ENCODE measurements around the gene ODF2.
"Not testable (repeated sequence)": the region's sequence is repeated elsewhere in the genome, so short reads cannot be mapped to it uniquely, and the experiment has no call there.

The ODF2 gene

DNA sequence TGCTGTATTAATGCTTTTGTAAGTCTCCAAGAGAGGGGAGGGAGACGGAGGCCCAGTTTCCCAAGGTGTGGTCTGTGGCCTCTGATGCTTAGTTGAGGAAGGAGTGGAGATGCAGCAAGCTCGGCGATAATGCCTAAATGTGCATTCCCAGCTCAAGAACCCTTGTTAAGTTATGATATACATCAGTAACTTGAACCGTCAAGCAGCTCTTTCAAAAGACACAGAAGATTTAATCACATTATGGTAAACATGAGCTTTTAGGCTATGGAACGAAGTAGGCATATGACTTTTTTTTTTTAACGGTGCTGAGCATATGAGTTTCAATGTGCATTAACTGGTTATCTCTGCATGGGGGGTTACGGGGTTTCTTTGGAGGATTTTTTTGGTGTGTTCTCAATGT is 26.4 kb downstream of the ODF2 start:
- DNase-seq (ENCODE audit: low read depth in 1 of 2, low spot score in 1 of 2), result no peak

- DNase-seq (ENCODE audit: low read depth in 1 of 2, low spot score in 1 of 2), result no peak
Measured at GRCh38 chr9:128484686-128485413, 29.0 kb downstream of the ODF2 start.

- DNase-seq (ENCODE audit: low read depth in 1 of 2, low spot score in 1 of 2), result no peak
Measured at GRCh38 chr9:128485414-128485855, 29.6 kb downstream of the ODF2 start.

DNA sequence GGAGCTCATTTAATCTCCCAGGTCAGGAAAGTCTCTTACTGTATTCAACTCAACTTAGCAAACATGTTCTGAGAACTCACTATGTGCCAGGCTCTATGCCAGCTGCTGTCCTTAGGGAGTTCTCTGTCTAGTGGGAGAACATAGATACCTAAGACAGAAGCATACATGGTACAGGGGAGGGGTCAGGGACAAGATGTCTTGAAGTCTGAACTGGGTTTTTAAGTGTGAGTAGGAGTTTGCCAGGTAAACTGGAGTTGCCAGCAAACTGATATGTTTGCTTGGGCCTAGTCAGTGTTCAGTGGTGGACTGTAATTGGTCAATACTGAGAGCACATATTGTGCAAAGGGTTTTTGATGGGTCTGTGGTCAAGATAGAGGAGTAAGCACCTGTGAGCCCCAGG is 30.4 kb downstream of the ODF2 start:
- DNase-seq (ENCODE audit: low read depth in 1 of 2, low spot score in 1 of 2), result no peak

DNA sequence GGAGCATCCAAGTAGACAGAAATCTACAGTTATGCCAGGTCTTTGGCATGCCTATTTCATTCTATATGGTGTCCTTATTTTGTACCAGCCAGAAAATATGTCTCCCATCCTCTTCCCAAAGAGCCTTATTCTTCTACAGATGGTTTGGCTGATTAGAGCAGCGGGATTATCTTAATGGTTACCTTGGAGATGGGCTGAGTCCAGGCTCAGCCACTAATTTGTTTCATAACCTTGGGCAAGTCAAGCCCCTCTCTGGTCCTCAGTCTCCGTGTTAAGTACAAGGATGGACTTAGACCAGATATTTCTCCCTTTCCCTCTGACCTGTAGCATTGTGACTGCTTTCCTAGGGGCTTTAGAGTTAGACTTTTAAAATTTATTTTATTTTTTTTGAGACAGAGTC is 37.6 kb downstream of the ODF2 start:
- no peak for DNase-seq (ENCODE audit: low read depth in 1 of 2, low spot score in 1 of 2)

DNA sequence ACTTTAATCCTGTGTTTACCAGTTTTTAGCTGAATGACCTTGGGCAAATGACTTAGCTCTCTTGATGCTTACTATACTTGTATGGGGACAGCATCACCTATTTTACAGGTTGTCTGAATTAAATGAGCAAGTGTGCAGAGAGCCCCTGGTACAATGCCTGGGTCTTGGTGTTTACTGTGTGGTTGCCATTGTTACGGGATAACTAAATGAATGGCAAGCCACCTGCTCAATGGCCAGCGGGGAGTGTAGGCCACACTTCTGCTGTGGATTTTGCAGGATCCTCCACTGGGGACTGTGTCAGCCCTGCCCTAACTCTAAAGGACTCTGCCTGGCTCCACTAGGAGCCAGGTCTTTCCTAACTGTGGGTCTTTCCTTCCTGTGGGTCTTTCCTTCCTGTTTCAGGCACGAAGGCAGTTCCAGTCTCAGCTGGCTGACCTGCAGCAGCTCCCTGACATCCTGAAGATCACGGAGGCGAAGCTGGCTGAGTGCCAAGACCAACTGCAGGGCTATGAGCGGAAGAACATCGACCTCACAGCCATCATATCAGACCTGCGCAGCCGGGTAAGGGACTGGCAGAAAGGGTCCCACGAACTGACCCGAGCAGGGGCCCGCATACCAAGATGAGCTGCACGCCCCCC is 38.4 kb downstream of the ODF2 start:
- DNase-seq (ENCODE audit: low read depth in 1 of 2, low spot score in 1 of 2), result no peak

- no peak for DNase-seq (ENCODE audit: low read depth in 1 of 2, low spot score in 1 of 2)
Measured at GRCh38 chr9:128494746-128495129, 38.9 kb downstream of the ODF2 start.

GRCh38 chr9:128495296-128495695 is 39.5 kb downstream of the ODF2 start:
- DNase-seq (ENCODE audit: low read depth in 1 of 2, low spot score in 1 of 2), result no peak

DNA sequence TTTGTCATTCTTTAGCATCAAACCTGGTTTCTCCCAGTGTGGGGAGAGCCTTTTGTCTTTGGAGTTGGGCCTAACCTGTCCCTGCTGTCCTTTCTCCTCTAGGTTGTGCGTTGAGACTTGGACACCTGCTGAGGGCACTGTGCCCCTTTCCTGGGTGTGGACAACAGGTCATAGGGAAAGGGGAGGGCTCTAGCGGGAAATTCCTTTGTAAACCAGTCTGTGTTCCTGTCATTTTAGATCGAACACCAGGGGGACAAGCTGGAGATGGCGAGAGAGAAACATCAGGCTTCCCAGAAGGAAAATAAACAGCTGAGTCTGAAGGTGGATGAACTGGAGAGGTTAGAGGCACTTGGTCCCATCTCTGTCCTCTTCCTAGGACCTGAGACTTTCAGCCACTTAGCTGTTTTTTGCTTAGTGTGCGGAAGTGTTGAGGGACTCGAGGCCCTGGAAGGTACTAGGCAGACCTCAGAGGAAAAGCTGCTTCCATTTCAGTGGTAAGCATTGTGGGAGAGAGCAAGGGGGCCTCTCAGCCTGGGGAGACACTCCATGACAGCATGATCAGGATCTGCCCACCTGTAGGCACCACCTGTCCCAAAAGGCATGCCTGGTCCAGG is 40.1 kb downstream of the ODF2 start:
- no peak for DNase-seq (ENCODE audit: low read depth in 1 of 2, low spot score in 1 of 2)

DNA sequence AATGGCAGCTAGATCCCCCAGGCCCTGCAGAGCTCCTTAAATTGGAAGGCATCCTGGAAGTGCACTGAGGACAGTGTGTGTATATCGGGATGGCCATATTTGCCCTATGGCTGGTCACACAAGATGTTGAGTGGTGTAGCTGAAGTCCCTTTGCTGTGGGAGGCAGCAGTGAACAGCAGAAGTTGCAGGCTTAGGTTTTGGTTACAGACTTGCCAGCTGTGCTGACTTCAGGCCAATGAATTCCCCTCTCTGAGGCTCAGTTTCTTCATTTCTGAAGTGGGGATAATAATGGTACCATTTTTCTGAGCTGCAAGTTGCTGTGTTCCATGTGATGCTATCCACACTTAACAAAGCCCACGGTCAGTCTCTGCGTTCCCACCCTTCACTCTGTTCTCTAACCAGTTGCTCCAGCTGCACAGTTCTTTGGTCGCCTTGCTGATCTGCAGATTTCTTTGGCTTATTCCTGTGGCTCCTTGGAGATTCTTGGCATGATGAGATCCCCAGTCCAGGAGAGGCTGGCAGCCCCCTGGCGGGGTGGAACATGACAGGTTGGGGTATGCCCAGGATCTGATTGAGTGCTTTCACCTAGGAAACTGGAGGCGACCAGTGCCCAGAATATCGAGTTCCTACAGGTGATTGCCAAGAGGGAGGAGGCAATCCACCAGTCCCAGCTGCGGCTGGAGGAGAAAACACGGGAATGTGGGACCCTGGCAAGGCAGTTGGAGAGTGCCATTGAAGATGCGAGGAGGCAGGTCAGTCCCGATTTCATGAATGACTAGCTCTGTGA is 42.2 kb downstream of the ODF2 start:
- no peak for DNase-seq (ENCODE audit: low read depth in 1 of 2, low spot score in 1 of 2)

DNA sequence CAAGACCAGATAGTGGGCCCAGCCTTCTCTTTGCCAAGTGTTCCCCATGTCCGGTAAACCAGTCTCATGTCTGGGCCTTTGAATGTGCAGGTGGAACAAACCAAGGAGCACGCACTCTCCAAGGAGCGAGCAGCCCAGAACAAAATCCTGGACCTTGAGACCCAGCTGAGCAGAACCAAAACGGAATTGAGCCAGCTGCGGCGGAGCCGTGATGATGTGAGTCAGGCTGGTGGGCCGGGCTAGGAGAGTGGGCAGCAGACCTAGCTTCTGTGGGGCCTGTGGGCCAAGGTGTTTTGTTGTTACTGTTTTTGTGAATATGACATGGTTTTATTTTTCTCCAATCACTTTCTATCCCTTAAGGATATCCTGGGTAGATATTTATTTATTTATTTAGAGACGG is 43.1 kb downstream of the ODF2 start:
- DNase-seq (ENCODE audit: low read depth in 1 of 2, low spot score in 1 of 2), result no peak

DNA sequence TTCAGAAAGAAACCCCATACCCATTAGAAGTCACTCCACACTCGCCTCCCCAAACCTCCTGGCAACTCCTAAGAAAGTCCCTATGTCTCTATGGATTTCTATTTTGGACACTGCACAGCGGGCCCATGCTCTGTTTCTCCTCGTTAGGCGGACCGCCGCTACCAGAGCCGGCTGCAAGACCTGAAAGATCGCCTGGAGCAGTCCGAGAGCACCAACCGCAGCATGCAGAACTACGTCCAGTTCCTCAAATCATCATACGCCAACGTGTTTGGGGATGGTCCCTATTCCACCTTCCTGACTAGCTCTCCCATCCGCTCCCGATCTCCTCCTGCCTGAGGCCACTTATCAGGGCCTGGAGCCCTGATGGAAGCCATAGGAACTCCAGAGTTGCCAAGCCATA is 44.1 kb downstream of the ODF2 start:
- DNase-seq (ENCODE audit: low read depth in 1 of 2, low spot score in 1 of 2), result no peak

DNA sequence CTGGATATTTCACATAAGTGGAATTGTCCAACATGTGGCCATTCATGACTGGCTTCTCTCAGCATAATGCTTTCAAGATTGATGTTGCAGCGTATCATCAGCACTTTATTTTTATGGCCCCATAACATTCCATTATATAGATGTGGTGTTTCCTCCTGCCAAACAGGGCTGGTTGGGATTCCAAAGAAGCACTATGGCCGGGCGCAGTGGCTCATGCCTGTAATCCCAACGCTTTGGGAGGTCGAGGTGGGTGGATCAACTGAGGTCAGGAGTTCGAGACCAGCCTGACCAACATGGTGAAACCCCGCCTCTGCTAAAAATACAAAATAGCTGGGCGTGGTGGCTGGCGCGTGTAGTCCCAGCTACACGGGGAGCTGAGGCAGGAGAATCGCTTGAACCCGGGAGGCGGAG is 47.6 kb downstream of the ODF2 start:
- DNase-seq (ENCODE audit: low read depth in 1 of 2, low spot score in 1 of 2), result not testable (repeated sequence)

GRCh38 chr9:128503870-128504269 is 48.1 kb downstream of the ODF2 start:
- no peak for DNase-seq (ENCODE audit: low read depth in 1 of 2, low spot score in 1 of 2)

GRCh38 chr9:128504485-128505413 is 48.9 kb downstream of the ODF2 start, which contains the start of gene GLE1:
Gene GLE1, plus strand, starts transcription at chr9:128504719. Its CDS starts 87 bp downstream, at chr9:128504806.
- peak; percentile 95 to 98 for DNase-seq (ENCODE audit: low read depth in 1 of 2, low spot score in 1 of 2)

DNA sequence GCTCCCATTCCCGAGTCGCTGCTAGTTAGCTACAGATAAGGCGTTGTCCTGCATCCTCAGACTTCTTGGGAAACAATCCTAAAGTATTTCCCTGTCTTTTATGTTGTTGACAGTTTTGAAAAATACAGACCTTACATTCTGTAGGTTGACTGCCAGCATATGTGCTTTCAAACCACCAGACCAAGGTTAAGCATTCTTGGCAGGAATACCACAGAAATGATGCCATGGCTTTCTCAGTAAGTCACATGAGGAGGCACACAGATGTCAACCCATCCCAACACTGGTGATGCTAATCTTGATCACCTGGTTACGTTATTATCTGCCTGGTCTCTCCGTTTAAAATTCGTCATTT is 49.6 kb downstream of the ODF2 start:
- DNase-seq (ENCODE audit: low read depth in 1 of 2, low spot score in 1 of 2), result no peak

DNA sequence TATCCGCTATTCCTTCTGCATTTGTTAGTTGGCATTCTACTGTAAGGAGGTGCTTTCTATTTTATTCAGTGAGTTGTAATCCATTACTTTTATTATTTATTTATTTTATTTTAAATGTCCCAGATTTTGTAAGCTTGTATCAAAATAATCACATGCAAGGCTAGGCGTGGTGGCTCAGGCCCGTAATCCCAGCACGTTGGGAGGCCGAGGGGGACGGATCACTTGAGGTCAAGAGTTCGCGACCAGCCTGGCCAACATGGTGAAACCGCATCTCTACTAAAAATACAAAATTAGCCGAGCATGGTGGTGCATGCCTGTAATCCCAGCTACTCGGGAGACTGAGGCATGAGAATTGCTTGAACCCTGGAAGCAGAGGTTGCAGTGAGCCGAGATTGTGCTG is 50.1 kb downstream of the ODF2 start:
- DNase-seq (ENCODE audit: low read depth in 1 of 2, low spot score in 1 of 2), result not testable (repeated sequence)

DNA sequence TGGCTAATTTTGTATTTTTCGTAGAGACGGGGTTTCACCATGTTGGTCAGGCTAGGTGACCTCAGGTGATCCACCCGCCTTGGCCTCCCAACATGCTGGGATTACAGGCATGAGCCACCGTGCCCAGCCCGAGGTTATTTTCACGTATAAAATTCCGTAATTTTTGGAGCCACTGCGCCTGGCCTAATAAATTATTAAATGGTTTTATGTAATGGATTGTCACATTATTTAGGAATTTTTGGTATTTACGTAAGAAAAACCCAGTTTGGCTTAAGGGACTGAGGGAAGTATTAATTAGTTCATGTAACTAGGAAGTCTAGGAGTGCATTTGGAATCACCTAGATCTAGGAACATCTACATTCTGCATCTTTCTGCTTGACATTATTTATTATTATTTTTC is 57.0 kb downstream of the ODF2 start:
- DNase-seq (ENCODE audit: low read depth in 1 of 2, low spot score in 1 of 2), result no peak

DNA sequence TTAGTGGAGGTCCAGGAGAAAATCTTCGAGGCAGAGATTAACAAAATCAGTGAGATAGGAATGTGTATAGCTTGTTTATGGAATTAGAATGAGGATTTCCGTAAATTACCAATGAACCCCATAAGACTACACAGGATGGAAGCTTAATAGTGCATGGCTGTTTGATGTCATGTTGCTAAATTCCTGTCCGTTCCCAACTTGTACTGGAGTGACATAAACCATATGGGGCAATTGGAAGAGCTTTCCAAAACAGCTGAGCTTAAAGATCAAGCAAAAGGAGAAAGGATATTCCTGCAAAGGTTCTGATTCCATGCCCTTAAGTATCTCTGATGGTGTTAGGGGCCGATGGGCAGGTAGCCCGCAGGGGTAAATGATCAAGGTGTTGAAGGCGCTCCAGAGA is 66.2 kb downstream of the ODF2 start:
- no peak for DNase-seq (ENCODE audit: low read depth in 1 of 2, low spot score in 1 of 2)

DNA sequence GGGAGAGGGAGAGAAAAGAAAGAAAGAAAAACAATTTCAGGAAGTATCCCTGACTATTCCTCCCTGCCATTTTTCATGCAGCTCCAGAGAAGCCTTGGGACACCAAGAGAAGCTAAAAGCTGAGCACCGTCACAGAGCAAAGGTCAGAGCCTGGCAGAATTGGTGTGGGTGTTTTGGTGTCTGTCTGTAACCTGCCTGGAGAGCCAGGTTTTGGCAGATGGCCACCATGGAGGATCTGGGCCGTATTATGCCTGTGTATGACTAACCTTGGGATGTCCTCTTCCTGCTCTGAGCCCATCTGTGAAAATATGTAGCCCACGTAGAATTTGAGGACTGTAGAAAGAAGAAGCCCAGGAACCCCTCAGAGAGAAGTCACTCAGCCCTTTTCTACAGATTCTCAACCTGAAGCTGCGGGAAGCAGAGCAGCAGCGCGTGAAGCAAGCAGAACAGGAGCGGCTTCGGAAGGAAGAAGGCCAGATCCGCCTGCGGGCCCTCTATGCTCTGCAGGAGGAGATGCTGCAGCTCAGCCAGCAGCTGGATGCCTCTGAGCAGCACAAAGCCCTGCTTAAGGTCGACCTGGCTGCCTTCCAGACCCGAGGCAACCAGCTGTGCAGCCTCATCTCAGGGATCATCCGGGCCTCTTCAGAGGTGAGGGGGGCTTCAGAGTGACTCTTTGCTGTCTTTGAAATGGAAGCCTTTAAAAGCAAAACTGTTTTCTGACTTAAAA is 67.6 kb downstream of the ODF2 start:
- DNase-seq (ENCODE audit: low read depth in 1 of 2, low spot score in 1 of 2), result no peak

All from stimulated activated CD4-positive, alpha-beta T cell treated with anti-CD3 and anti-CD28 coated beads, Interleukin-15, amount 100 ng/mL, for 1 hour (primary cell).